ENCODE results near the gene ESPNL. TPM values are rescaled to one million over a fixed set of nuclear protein-coding genes. Genes with fewer than 3 reads are reported as not detected.

The ESPNL gene
- total and polyA plus RNA-seq, 9 of the 15 experiments (the other 6 are each of a cell fraction or from before 2014, with no cell fraction given), result 0.03 to 0.09 (median 0.05) TPM; not detected in 3

DNA sequence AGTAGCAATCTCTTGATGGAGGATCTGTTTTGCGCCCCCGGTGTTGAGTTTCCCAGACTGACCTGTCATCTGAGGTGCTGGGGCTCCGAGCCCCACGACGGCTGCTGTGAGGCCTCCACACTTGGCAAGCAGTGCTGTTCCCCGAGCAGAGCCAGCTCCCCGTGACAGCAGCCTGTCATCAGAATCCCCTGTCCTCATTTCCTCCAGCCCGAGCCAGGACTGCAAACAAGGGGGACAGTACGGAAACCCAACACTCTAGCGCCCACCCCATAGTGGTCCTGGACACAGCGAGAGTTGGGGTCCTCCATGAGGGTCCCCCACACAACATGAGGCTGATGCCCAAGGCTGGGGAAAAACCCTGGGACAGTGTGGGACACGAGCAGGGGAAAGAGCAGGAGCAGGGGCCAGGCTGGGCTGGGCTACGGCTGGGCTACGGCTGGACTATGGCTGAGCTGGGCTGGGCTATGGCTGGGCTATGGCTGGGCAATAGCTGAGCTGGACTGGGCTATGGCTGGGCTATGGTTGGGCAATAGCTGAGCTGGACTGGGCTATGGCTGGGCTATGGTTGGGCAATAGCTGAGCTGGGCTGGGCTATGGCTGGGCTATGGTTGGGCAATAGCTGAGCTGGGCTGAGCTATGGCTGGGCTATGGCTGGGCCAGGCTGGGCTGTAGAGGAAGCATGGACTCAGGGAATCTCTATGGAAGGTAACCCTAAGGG lies 36.8 kb downstream of the ESPNL start:
- Histone ChIP-seq H3K4me3 (no peak overlapping the region), H3K4me2 (ENCODE audit: insufficient read depth, low read length) (no peak overlapping the region), H3K79me2 (ENCODE audit: control insufficient read depth, insufficient read depth, low read length) (no peaks in the 10 kb centered on the region), H2AFZ (ENCODE audit: low read depth, low read length) (no peak overlapping the region), H3K27ac (ENCODE audit: extremely low read depth, low read depth, low read length) (no peak overlapping the region), H3K27me3 (ENCODE audit: control insufficient read depth in 2 of 2, insufficient read depth in 2 of 2, low read length in 2 of 2) (peaks cover 3 to 23% of the 10 kb centered on the region in 2 experiments; a peak in 4 of 5 replicates), H3K9me1 (ENCODE audit: control insufficient read depth, insufficient read depth, low read length) (no peaks in the 10 kb centered on the region), H4K20me1 (replicated peaks; ENCODE audit: control insufficient read depth, insufficient read depth, low read length) (peaks cover 2% of the 10 kb centered on the region; the same call in 1 of the 2 replicates), H3K9ac (ENCODE audit: insufficient read depth in 1 of 2, low read depth in 2 of 2, low read length in 2 of 2) (no peak overlapping the region; a peak in 1 of 4 replicates), H3K9me3 (replicated peaks; ENCODE audit: control insufficient read depth, insufficient read depth, low read depth, low read length) (no peaks in the 10 kb centered on the region), H3K4me1 (replicated peaks in 1 of 2; ENCODE audit: control insufficient read depth in 2 of 2, insufficient read depth in 2 of 2, low read length in 2 of 2) (peaks cover 6 to 59% of the 10 kb centered on the region in 2 experiments; a peak in 4 of 5 replicates), H3K36me3 (ENCODE audit: control insufficient read depth, insufficient read depth, low read length) (no peaks in the 10 kb centered on the region)
- no TSS peak for BruUV-seq (replicated peaks)
- ChIA-PET CTCF (ENCODE audit: low intra/inter-chr PET ratio) (no interaction called here), POLR2A (interaction anchor here (0.5 to 1.2 kb wide), 2 partner anchors 10 to 26 kb away, joined by 3 to 4 read pairs; no protein-coding TSS in a partner anchor)
- in situ Hi-C loops (cut with MboI), result no loop called here
- intact Hi-C loops (cut with micrococcal nuclease), result loop anchor here (10.0 kb wide), 1 partner anchor 282 kb away; the partner anchor contains the start of gene RAMP1
- ATAC-seq (no peak), DNase-seq (ENCODE audit: extremely low read depth in 1 of 4, low spot score in 3 of 4) (no peak), FAIRE-seq (no peak)
- TF ChIP-seq CEBPB (tag; IDR thresholded peaks at IDR 0.05), result peak; percentile 62
- TF ChIP-seq DPF2 (IDR thresholded peaks at IDR 0.05), result no peak
- peak; percentile 67 for TF ChIP-seq CEBPG (CRISPR knock-in tag; IDR thresholded peaks at IDR 0.05)
- TF ChIP-seq CEBPG (tag; conservative IDR thresholded peaks at IDR 0.05 in 1 of 2, IDR thresholded peaks at IDR 0.05 in 1 of 2), result peak in 1 of 2 experiments; percentile 88; a peak in 2 of 4 replicates
- TF ChIP-seq HEY1 (CRISPR knock-in tag; IDR thresholded peaks at IDR 0.05; ENCODE audit: borderline replicate concordance), result no peak
- 32% methylated on average over 13 of the region's 14 CpGs for WGBS (ENCODE audit: insufficient coverage, low coverage, missing lambda C conversion rate)
